C4-2B (cell line): ENCODE data around the gene SYTL3.

Experiments
- CTCF ChIP-seq: fragments of 450-650 bp; conservative IDR thresholded peaks from 2 replicates; pipeline ENCODE4 v1.5.1; 2017; ENCODE audit warnings: mild to moderate bottlenecking
- ZFX ChIP-seq: fragments of 450-650 bp; IDR thresholded peaks from 2 replicates; pipeline ENCODE4 v1.6.1; 2017

DNA sequence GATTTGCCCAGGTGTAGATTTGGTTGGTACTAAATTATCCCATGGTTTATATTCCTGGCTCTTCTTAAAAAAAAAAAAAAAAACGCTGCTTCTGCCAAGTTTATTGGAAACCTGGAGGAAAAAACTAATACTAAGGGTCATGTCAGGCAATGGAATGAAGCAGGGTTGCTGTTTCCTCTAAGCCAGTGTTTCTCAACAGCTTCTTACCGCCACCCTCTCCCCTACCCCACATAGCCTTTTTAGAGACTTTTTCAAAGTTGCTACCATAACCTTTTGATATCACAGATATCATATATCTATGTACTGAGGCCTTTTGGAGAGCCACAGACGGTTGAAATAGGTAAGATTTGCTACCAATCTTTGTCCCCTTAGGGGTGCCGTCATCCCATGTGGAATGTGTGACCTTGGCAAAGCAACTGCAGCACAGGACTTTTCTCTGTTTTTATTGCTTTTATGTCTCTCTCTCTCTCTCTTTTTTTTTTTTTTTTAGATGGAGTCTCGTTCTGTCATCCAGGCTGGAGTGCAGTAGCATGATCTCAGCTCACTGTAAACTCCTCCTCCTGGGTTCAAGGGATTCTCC is 35.0 kb downstream of the SYTL3 start:
- TF ChIP-seq CTCF (no peak), ZFX (no peak)
